Panc1 (cell line): ENCODE measurements around the gene FAM83F.

Experiments used
- CTCF ChIP-seq: fragments of 450-650 bp; IDR thresholded peaks from 2 replicates; pipeline ENCODE4 v1.5.1; 2017; ENCODE audit warnings: mild to moderate bottlenecking
- POLR2AphosphoS5 ChIP-seq: IDR thresholded peaks from 2 replicates; pipeline ENCODE4 v1.6.1; 2012; ENCODE audit warnings: mild to moderate bottlenecking, low read depth, low read length, moderate library complexity
- REST ChIP-seq, 2 experiments: IDR thresholded peaks; 2 replicates each; pipeline ENCODE4 v1.6.1; 2011 to 2012; ENCODE audit warnings: low read depth in 2 of 2, control low read depth in 1 of 2, low read length in 1 of 2, mild to moderate bottlenecking in 1 of 2, moderate library complexity in 1 of 2; ENCODE audit not compliant: insufficient read depth in 1 of 2
- SIN3A ChIP-seq: IDR thresholded peaks from 2 replicates; pipeline ENCODE4 v1.6.1; 2012; ENCODE audit warnings: low read depth, mild to moderate bottlenecking, low read length, moderate library complexity, borderline replicate concordance; ENCODE audit not compliant: insufficient read depth
- TCF7L2 ChIP-seq: IDR thresholded peaks from 2 replicates; pipeline ENCODE4 v1.6.1; 2011; ENCODE audit warnings: mild to moderate bottlenecking, low read depth, low read length, inconsistent platforms

- TF ChIP-seq CTCF (no peak), REST (IDR thresholded peaks at IDR 0.05; ENCODE audit: insufficient read depth in 1 of 2, low read depth in 2 of 2, low read length in 1 of 2) (no peak), POLR2AphosphoS5 (no peak), SIN3A (no peak), TCF7L2 (no peak)
These were observed 86.9 kb downstream of the FAM83F start for GRCh38 chr22:40081662-40082061.
